ENCODE results near the gene SPA17. TPM values are rescaled to one million over a fixed set of nuclear protein-coding genes. Genes with fewer than 3 reads are reported as not detected.

Gene SPA17
- total and polyA plus RNA-seq, 2 of the 8 experiments (the other 6 are each of a cell fraction or from before 2014, with no cell fraction given): 3.7 to 5.2 TPM

GRCh38 chr11:124738713-124739478 lies 65.2 kb downstream of the SPA17 start (continued):
- TF ChIP-seq CBX8 (IDR thresholded peaks at IDR 0.05; ENCODE audit: borderline replicate concordance, low read depth, low read length): 0 out of 2 replicates have a peak, but pooled peaks have one; percentile 45
- no peak for TF ChIP-seq USF2 (IDR thresholded peaks at IDR 0.05; ENCODE audit: low read length)
- no peak for TF ChIP-seq CHD7 (IDR thresholded peaks at IDR 0.05; ENCODE audit: insufficient replicate concordance, low read length)
- TF ChIP-seq MAFK (IDR thresholded peaks at IDR 0.05; ENCODE audit: low read depth, low read length): no peak
- TF ChIP-seq SUZ12 (IDR thresholded peaks at IDR 0.05; ENCODE audit: low read length): peak; percentile 59

Data from H1 (cell line).